ENCODE data around the gene RNF135.
"Not testable (repeated sequence)": the region's sequence is repeated elsewhere in the genome, so short reads cannot be mapped to it uniquely, and the experiment has no call there.

The RNF135 gene

GRCh38 chr17:30997270-30997669 is 26.4 kb downstream of the RNF135 start:
- in situ Hi-C loops (cut with MboI; ENCODE audit: low sequenced_read_pairs) = no loop called here

DNA sequence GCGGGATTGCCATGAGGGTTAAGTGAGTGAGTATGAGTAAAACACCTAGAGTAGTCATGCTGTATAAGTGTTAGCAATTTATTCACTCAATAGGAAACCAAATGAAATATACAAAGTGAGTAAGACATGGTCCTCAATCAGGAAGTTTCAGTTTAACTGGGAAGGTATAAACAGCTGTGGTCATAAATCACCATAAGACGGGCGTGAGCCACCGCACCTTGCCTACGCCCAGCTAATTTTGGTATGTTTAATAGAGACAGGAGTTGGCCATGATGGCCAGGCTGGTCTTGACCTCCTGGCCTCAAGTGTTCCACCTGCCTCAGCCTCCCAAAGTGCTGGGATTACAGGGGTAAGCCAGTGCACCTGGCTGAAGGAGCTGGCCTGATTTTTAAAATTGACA is 27.0 kb downstream of the RNF135 start:
- in situ Hi-C loops (cut with MboI; ENCODE audit: low sequenced_read_pairs) = no loop called here

DNA sequence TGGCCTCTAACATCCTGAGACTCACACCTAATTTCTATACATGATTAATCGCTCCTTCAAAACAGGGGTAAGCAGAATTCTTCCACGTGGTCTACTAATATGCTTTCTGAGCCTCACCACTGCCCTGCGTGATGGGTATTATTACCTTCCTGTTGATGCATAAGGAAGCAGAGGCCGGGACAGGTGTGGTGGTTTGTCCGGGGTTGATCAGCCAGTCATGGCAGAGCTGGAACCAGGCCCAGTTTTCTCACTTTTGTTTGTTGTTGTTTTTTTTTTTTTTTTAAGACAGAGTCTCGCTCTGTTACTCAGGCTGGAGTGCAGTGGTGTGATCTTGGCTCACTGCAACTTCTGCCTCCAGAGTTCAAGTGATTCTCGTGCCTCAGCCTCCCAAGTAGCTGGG is 31.2 kb downstream of the RNF135 start:
- in situ Hi-C loops (cut with MboI; ENCODE audit: low sequenced_read_pairs) = no loop called here

DNA sequence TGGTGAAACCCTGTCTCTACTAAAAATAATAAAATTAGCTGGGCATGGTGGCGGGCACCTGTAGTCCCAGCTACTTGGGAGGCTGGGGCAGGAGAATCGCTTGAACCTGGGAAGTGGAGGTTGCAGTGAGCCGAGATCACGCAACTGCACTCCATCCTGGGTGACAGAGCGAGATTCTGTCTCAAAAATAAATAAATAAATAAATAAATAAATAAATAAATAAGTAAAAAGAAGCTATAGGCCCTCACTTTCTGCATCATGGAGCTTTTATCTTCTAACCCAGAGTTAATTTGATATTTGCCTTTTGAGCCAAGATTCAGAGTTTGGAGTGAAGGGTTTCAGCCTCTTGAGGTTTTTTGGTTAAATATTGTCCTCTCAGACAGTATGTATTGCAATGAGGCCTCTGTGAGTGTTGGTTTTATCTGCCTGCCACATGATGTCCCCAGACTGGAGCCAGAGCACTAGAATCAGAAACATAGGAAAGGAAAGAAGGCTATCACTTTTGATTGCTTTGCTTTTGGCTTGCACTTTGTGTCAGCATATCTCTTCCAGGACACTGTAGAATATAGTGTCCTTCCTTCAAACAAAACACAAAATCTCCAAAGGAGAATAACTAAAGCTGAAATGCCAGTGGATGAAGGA is 32.5 kb downstream of the RNF135 start:
- in situ Hi-C loops (cut with MboI; ENCODE audit: low sequenced_read_pairs) = no loop called here

DNA sequence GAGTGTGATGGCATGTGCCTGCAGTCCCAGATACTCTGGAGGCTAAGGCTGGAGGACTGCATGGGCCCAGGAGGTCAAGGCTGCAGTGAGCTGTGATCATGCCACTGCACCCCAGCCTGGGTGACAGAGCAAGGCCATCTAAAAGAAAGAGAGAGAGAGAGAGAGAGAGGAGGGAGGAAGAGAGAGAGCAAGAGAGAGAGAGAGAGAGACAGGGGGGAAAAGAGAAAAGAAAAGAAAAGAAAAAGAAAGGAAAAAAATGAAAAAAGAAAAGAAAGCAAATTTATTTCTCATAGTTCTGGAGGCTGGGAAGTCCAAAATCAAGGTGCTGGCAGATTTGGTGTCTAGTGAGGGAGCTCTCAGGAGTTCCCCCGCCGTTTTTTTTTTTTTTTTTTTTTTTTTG is 33.3 kb downstream of the RNF135 start:
- in situ Hi-C loops (cut with MboI; ENCODE audit: low sequenced_read_pairs) = no loop called here

- in situ Hi-C loops (cut with MboI; ENCODE audit: low sequenced_read_pairs) = no loop called here
Measured at GRCh38 chr17:31007695-31008373, 37.0 kb downstream of the RNF135 start.

- in situ Hi-C loops (cut with MboI; ENCODE audit: low sequenced_read_pairs) = no loop called here
Measured at GRCh38 chr17:31008374-31009041, 37.7 kb downstream of the RNF135 start.

GRCh38 chr17:31009042-31009702 is 38.3 kb downstream of the RNF135 start:
- in situ Hi-C loops (cut with MboI; ENCODE audit: low sequenced_read_pairs) = not testable (repeated sequence)

DNA sequence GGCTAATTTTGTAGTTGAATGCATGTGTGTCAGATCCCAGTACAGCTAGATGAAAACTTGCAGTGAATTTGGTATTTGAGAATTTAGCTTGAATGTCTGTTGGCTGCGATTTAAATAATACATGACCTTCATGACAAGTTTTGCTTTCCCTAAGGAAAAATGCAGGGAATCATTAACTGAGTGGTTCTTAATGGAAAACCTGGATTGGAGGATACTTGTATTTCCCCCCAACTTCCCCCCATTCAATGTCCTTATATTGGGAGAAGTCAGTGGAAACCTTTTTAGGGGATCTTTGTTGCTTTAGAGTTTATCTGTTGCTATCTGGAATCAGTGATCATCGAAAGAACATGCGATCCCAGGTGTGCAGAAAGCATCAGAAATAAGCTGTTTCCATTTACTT is 39.2 kb downstream of the RNF135 start:
- in situ Hi-C loops (cut with MboI; ENCODE audit: low sequenced_read_pairs) = not testable (repeated sequence)

- in situ Hi-C loops (cut with MboI; ENCODE audit: low sequenced_read_pairs) = no loop called here
Measured at GRCh38 chr17:31013844-31014243, 43.0 kb downstream of the RNF135 start.

DNA sequence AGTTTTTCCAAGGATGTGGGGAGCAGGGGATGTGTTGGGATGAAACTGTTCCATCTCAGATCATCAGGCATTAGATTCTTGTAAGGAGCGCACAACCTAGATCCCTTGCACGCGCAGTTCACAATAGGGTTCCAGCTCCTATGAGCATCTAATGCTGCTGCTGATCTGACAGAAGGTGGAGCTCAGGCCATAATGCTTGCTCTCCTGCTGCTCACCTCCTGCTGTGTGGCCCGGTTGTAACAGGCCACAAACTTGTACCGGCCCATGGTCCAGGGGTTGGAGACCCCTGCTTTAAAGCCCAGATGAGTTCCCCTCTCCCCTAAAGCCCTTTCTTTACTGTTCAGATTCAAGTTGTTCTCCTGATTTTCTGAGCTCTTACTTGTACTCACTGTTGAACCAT is 44.8 kb downstream of the RNF135 start:
- in situ Hi-C loops (cut with MboI; ENCODE audit: low sequenced_read_pairs) = no loop called here

- in situ Hi-C loops (cut with MboI; ENCODE audit: low sequenced_read_pairs) = no loop called here
Measured at GRCh38 chr17:31019004-31019403, 48.2 kb downstream of the RNF135 start.

DNA sequence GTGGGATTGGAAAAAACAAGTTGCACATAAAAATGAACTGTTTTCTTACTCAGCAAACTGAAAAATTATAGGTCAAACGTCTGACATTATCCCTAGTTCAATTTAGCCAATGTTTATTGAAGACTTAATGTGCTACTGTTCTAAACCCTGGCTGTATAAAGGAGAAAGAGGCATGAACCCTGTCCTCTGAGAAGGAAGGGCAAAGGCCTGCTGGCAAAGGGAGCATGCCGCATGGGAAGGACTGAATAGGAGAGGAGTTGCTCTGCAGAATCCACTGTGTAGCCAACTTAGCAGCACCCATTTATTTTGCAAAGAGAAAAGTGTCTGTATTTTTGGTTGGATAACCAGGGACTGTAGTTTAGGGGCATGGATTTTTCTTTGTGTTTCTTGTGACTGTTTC is 52.3 kb downstream of the RNF135 start:
- in situ Hi-C loops (cut with MboI; ENCODE audit: low sequenced_read_pairs) = not testable (repeated sequence)

DNA sequence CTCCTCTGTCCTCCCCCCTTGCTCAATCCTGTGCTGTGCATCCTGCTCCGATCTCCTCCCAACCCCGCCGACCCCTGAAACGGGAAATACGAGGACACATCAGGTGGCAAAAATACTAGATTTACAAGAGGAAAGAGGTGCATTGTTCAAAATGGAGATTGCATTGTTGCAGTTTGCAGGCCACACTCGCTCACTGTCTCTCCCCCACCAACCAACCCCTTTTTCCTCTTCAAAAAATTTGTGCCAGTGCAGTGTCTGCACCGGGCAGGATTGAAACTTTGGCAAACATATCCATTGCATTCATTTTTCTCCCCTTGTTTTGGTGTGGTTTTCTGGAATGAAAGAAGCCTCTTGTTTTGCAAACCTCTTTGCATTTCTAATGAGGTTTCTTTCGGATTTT is 61.0 kb downstream of the RNF135 start:
- in situ Hi-C loops (cut with MboI; ENCODE audit: low sequenced_read_pairs) = no loop called here

- in situ Hi-C loops (cut with MboI; ENCODE audit: low sequenced_read_pairs) = not testable (repeated sequence)
Measured at GRCh38 chr17:31035611-31036010, 64.8 kb downstream of the RNF135 start.

DNA sequence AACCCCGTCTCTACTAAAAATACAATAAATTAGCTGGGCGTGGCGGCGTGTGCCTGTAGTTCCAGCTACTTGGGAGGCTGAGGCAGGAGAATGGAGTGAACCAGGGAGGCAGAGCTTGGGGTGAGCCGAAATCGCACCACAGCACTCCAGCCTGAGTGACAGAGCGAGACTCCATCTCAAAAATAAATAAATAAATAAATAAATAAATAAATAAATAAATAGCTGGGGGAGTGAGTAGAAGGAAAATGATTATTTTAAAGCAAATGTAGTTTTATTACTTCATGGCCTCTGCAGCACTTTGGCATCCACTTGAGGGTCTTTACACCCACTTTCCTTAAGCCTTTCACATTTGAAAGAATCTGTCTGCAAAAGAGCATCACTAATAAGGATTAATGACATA is 70.0 kb downstream of the RNF135 start:
- in situ Hi-C loops (cut with MboI; ENCODE audit: low sequenced_read_pairs) = not testable (repeated sequence)

DNA sequence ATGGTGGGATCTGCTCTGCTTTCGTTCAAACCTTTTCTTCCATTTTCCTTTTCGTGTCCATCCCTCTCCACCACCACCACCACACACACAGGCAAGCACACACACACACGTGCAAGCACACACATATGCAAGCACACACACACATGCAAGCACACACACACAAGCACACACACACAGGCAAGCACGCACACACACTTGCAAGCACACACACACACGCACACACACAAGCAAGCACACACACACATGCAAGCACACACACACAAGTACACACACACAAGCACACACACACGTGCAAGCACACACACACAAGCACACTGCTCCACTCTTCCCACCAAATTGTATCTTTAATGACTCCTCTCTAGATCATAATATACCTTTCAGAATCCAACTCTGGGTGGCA is 71.5 kb downstream of the RNF135 start:
- in situ Hi-C loops (cut with MboI; ENCODE audit: low sequenced_read_pairs) = not testable (repeated sequence)

DNA sequence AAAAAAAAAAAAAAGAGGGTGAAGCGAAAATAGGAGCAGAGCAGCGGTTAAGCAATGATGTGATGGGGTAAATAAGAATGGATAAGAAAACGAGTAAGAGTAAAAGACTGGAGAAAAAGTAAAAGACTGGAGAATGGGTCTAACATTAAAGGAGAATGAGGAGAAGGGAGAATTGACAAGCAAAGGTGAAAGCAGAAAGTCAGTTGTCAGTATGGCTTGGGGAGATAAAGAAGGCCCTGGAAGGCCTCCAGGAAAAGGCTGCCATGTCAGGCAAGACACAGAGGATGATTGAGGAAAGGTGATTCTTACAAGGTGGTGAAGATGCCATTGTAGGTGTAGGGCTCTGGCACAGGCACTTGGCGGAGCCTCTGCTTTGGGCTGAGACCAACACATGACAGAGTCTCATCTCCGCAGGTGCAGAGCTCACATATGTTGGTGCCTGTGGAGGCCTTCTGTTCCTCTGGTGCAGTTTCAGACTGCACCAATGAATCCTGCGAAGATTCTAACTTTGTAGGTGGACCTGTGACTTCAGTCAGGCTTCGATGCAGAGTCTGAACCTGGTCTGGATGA is 76.1 kb downstream of the RNF135 start:
- in situ Hi-C loops (cut with MboI; ENCODE audit: low sequenced_read_pairs) = not testable (repeated sequence)

DNA sequence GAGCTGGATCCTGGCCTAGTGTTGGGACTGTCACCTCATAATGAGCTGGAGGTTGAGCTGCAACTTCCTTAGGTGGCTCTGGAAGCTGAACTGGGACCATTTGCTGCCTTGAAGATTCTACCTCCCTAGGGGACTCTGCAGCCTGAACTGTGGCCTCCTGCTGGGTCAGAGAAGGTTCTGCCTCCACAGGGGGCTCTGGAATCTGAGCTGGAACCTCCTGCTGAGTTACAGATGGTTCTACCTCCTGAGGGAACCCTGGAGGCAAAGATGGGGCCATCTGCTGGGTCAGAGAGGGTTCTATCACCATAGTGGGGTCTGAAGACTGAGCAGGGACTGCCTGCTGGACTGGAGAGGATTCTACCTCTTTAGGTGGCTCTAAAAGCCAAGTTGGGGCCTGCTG is 77.3 kb downstream of the RNF135 start:
- in situ Hi-C loops (cut with MboI; ENCODE audit: low sequenced_read_pairs) = no loop called here

DNA sequence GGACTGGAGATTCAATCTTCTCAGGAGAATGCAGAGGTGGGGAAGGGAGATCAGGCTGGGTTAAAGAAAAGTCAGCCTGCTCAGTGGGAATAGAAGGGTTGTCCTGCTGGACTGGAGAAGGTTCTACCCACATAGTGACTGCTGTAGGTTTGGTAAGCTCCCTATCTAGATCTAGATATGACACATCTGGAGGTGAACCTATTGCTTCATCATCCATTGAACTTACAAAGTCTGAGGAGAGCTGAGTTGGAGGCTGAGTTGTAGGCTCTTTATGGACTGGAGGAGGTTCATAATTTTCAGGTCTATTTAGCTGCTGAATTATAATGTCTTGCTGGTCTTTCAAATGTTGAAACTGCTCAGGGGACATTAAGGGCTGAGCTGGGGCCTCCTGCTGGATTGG is 77.9 kb downstream of the RNF135 start:
- in situ Hi-C loops (cut with MboI; ENCODE audit: low sequenced_read_pairs) = no loop called here

Data from HL-60/S4 treated with retinoic acid at 250 ng/mL for 4 days and 3 days (cell line).